ENCODE measurements around the gene PSMD1.
"Not testable (repeated sequence)": the region's sequence is repeated elsewhere in the genome, so short reads cannot be mapped to it uniquely, and the experiment has no call there.

PSMD1 gene

DNA sequence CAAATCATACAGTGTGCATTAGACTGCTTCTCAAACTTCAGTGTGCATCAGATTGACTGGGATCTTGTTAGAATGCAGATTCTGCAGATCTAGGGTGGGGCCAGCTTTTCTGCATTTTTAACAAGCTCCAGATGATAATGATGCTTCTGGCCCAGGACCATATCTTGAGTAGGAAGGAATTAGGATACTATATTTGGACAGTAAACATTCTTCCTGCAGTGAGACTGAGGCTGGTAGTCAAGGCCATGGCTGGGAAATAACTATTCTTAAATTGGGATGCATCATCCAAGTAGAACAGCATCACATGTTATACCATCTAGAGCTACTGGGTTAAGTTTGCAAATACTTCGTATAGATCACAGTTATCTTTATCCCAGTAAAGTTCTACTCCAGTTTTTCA lies 113.4 kb downstream of the PSMD1 start:
- H3K4me1 ChIP-seq: peaks cover 0 to 4% (median 0%) of the 10 kb centered on the region in 4 donors
- peak overlapping the region in 1 of 2 donors; percentile 19 for H3K27ac ChIP-seq
- no peaks in the 10 kb centered on the region for H3K9me3 ChIP-seq
- TF ChIP-seq, protein P1, sequence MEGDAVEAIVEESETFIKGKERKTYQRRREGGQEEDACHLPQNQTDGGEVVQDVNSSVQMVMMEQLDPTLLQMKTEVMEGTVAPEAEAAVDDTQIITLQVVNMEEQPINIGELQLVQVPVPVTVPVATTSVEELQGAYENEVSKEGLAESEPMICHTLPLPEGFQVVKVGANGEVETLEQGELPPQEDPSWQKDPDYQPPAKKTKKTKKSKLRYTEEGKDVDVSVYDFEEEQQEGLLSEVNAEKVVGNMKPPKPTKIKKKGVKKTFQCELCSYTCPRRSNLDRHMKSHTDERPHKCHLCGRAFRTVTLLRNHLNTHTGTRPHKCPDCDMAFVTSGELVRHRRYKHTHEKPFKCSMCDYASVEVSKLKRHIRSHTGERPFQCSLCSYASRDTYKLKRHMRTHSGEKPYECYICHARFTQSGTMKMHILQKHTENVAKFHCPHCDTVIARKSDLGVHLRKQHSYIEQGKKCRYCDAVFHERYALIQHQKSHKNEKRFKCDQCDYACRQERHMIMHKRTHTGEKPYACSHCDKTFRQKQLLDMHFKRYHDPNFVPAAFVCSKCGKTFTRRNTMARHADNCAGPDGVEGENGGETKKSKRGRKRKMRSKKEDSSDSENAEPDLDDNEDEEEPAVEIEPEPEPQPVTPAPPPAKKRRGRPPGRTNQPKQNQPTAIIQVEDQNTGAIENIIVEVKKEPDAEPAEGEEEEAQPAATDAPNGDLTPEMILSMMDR (IDR thresholded peaks at IDR 0.05): no peak
- intact Hi-C loops (cut with DNase I; ENCODE audit: low total_unique reads): no loop called here
- no peak for DNase-seq
- no peaks in the 10 kb centered on the region for H3K27me3 ChIP-seq
- peaks cover 15 to 68% (median 42%) of the 10 kb centered on the region in 3 donors for H3K36me3 ChIP-seq
- no peak overlapping the region for H3K4me3 ChIP-seq

DNA sequence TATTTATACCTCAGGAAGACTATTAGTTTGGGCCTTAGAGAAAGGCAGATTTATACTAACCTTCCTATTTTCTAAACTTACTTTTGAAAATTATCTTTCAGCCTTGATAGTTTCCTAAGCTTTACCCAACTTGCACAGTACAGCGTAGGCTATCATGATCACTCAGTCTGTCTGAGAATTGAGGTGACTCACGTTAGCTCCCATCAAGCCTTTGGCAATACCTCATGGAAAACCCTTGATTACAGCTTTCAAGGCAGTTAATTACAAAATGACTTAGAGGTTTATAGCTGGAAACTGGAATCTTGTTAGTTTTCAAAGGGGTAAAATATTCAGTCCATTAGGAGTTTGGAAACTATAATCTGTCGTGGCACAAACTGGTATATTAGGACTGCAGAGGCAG lies 115.4 kb downstream of the PSMD1 start:
- no peak for DNase-seq
- no peak overlapping the region for H3K4me3 ChIP-seq
- TF ChIP-seq, protein P1 (IDR thresholded peaks at IDR 0.05): no peak
- H3K27me3 ChIP-seq: no peaks in the 10 kb centered on the region
- intact Hi-C loops (cut with DNase I; ENCODE audit: low total_unique reads): no loop called here
- no peaks in the 10 kb centered on the region for H3K9me3 ChIP-seq
- peaks cover 13 to 56% (median 29%) of the 10 kb centered on the region in 3 donors for H3K36me3 ChIP-seq
- H3K27ac ChIP-seq: no peak overlapping the region
- peaks cover 0 to 4% (median 0%) of the 10 kb centered on the region in 4 donors for H3K4me1 ChIP-seq

DNA sequence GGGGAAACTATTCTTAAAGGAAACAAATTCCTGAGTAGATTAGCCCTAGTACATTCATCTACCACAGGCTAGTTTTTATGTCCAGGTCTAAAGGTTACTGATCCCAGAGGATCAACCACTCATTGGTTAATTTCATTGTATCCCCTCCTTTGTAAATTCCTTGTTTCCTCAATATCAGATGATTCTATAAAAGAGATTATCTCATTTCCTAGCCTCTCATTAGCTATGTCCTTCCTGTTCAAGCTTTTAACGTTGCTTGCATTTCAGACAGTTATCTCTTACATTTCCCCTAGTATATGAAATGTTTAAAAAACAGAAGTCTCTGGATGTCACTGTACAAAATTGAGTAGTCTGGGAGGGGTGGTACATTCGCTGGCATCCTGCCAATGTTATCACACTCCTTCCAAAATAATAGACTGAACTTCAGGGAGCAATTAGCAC lies 117.6 kb downstream of the PSMD1 start:
- intact Hi-C loops (cut with DNase I; ENCODE audit: low total_unique reads): no loop called here
- Histone ChIP-seq H3K27ac (no peak overlapping the region), H3K36me3 (peaks cover 13 to 48% (median 19%) of the 10 kb centered on the region in 3 donors)

DNA sequence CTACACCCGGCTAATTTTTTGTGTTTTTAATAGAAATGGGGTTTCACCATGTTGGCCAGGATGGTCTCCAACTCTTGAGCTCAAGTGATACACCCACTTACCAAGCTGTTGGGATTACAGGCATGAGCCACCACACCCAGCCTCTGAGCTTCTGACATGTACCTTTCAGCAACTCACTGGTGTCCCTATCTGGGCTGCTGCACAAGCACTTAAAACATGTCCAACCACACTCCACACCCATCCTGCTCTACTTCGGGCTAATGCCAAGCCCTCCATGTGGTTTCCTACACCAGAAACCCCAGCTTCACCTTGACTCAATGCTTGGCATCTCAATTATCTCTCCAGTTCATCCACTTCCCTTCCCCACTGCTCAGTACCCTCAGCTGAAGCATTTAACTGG lies 119.4 kb downstream of the PSMD1 start:
- Histone ChIP-seq H3K27me3 (no peaks in the 10 kb centered on the region), H3K4me1 (peaks cover 0 to 9% (median under 1%) of the 10 kb centered on the region in 4 donors), H3K27ac (no peak overlapping the region), H3K4me3 (no peak overlapping the region), H3K36me3 (peaks cover 5 to 36% (median 19%) of the 10 kb centered on the region in 3 donors), H3K9me3 (no peaks in the 10 kb centered on the region)
- intact Hi-C loops (cut with DNase I; ENCODE audit: low total_unique reads): no loop called here
- TF ChIP-seq, protein P1 (IDR thresholded peaks at IDR 0.05): no peak
- DNase-seq: no peak

More for the DNA sequence above, 117.6 kb downstream of the PSMD1 start:
- H3K27me3 ChIP-seq: no peaks in the 10 kb centered on the region
- H3K9me3 ChIP-seq: no peaks in the 10 kb centered on the region
- H3K4me1 ChIP-seq: peaks cover 0 to 4% (median 0%) of the 10 kb centered on the region in 4 donors
- TF ChIP-seq, protein P1 (IDR thresholded peaks at IDR 0.05): no peak
- no peak for DNase-seq
- H3K4me3 ChIP-seq: no peak overlapping the region

DNA sequence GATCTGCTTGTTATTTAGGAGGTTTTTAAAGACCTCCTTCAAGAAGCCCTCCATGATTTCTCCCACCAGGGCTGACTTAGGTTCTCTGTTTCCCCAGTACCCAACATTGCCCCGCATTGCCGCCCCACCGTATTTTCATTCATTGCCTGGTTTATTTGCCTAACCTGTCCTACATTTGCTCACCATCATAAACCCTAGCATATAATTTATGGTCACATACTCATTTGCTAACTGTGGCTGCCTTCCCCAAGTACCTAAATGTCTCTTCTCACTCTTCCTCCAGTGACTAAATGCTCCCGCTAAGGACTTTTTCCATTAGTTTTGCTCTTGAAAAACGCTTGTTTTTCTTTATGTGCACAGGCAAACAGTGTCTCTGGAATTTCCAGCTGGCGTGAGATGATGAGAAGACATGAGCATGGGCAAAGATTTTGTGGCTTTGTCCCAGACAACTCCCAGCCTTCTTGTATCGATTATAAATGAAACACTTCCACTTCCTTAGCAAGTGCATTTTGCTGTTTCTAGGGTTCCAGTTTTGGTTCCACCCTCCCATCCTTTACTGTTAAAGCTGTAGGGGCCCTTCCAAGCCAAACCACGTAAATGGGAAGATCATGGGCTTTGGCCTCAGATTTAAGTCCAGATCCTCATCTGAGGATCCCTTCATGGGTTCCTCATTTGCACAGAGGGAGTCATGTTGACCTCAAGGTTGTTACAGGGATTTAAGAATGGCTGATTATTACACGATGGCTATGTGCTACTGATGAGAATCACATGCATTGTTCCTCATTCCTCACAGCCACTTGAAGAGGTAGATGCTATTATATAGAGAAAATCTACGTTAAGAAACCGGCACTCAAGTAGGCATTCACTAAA lies 120.7 kb downstream of the PSMD1 start:
- TF ChIP-seq, protein P1 (IDR thresholded peaks at IDR 0.05): no peak
- Histone ChIP-seq H3K27ac (no peak overlapping the region), H3K27me3 (no peaks in the 10 kb centered on the region), H3K36me3 (peaks cover 5 to 22% (median 15%) of the 10 kb centered on the region in 3 donors), H3K9me3 (no peaks in the 10 kb centered on the region), H3K4me1 (peaks cover 0 to 22% (median 9%) of the 10 kb centered on the region in 4 donors), H3K4me3 (no peak overlapping the region)
- DNase-seq: no peak
- intact Hi-C loops (cut with DNase I; ENCODE audit: low total_unique reads): no loop called here

DNA sequence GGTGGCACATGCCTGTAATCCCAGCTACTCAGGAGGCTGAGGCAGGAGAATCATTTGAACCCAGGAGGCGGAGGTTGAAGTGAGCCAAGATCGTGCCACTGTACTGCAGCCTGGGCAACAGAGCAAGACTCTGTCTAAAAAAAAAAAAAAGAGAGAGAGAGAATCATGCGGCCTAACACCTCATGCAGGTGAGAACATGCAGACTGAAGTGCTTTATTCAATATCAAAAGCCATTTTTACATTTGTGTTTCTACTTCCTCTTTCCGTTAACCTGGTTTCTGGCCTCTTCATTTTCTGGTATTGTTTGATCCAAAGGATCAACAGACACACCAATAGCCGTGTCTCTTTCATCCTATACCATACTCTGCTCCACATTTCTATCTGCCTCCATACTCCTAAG lies 122.1 kb downstream of the PSMD1 start:
- DNase-seq; intact Hi-C loops (cut with DNase I; ENCODE audit: low total_unique reads); H3K27me3 ChIP-seq; H3K9me3 ChIP-seq; H3K27ac ChIP-seq; H3K4me3 ChIP-seq: not testable (repeated sequence)
- Histone ChIP-seq H3K36me3 (peaks cover 5 to 11% (median 6%) of the 10 kb centered on the region in 3 donors), H3K4me1 (peaks cover 0 to 34% (median 12%) of the 10 kb centered on the region in 4 donors)
